ENCODE results near the gene ZNF793.

The ZNF793 gene

DNA sequence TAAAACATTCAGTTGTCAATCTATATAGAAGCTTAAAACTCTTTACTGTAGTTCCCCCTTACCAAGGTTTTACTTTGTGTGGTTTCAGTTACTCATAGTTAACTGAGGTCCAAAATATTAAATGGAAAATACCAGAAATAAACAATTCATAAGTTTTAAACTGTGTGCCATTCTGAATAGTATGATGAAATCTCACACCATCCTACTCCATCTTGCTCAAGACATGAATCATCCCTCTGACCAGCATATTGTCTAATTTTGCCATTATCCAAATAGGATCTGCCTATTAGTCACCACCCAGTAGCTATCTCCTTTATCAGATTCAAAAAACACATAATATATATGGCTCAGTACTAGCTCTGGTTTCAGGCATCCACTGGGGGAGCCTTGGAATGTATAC lies 65.5 kb downstream of the ZNF793 start:
- no peak for DNase-seq (ENCODE audit: extremely low read depth, low read depth)
- TF ChIP-seq, protein P1, sequence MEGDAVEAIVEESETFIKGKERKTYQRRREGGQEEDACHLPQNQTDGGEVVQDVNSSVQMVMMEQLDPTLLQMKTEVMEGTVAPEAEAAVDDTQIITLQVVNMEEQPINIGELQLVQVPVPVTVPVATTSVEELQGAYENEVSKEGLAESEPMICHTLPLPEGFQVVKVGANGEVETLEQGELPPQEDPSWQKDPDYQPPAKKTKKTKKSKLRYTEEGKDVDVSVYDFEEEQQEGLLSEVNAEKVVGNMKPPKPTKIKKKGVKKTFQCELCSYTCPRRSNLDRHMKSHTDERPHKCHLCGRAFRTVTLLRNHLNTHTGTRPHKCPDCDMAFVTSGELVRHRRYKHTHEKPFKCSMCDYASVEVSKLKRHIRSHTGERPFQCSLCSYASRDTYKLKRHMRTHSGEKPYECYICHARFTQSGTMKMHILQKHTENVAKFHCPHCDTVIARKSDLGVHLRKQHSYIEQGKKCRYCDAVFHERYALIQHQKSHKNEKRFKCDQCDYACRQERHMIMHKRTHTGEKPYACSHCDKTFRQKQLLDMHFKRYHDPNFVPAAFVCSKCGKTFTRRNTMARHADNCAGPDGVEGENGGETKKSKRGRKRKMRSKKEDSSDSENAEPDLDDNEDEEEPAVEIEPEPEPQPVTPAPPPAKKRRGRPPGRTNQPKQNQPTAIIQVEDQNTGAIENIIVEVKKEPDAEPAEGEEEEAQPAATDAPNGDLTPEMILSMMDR (IDR thresholded peaks at IDR 0.05; ENCODE audit: low read depth, low read length): no peak

DNA sequence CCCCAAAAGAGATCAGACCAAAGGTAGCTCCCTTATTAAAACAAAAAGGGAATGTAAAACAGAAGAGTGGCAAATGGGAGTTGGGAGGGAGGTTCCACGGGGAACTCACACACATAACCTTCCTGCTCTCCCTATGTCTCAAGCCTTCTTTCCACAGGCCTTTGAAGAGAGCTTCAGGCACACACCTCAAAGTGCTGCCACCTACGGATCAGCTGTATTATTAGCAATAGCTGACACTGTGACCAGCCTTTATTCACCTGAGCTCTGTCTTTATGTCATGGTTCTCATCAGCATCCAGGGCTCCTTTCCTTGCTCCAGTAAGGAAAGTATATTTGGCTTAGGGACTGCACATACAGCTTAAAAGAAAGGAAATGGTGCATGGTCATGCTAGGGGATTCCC lies 76.6 kb downstream of the ZNF793 start:
- DNase-seq (ENCODE audit: extremely low read depth, low read depth): no peak
- TF ChIP-seq, protein P1 (IDR thresholded peaks at IDR 0.05; ENCODE audit: low read depth, low read length): no peak
